ENCODE measurements around the gene JTB.

DNA sequence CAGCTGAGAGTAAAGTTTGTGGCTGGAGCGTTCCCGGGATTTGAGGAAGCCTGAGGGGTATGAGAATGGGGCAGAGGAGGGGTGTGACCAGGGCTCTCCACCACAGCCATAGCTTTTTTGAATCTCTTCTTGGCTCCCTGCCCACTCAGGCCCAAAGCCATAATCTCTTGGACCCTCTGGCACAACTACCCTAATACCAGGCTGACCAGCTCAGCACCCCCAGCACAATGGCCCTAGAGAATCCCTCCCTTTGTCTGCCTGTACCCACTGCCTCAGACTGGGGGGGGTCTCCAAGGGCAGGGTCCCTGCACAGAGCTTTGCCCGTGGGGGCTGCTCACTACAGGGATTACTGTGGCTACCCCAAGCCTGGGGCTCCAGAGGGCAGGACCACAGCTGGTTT is 38.5 kb downstream of the JTB start:
- TF ChIP-seq, protein P1, sequence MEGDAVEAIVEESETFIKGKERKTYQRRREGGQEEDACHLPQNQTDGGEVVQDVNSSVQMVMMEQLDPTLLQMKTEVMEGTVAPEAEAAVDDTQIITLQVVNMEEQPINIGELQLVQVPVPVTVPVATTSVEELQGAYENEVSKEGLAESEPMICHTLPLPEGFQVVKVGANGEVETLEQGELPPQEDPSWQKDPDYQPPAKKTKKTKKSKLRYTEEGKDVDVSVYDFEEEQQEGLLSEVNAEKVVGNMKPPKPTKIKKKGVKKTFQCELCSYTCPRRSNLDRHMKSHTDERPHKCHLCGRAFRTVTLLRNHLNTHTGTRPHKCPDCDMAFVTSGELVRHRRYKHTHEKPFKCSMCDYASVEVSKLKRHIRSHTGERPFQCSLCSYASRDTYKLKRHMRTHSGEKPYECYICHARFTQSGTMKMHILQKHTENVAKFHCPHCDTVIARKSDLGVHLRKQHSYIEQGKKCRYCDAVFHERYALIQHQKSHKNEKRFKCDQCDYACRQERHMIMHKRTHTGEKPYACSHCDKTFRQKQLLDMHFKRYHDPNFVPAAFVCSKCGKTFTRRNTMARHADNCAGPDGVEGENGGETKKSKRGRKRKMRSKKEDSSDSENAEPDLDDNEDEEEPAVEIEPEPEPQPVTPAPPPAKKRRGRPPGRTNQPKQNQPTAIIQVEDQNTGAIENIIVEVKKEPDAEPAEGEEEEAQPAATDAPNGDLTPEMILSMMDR (IDR thresholded peaks at IDR 0.05) = no peak
- TF ChIP-seq EP300 (IDR thresholded peaks at IDR 0.05) = no peak
- TF ChIP-seq POLR2A (IDR thresholded peaks at IDR 0.05) = no peak
- TF ChIP-seq POLR2AphosphoS5 (IDR thresholded peaks at IDR 0.05) = no peak

Measured in gastroesophageal sphincter (tissue), 3 donors.